ENCODE results near the gene HMCES. TPM values are rescaled to one million over a fixed set of nuclear protein-coding genes. Genes with fewer than 3 reads are reported as not detected.

The HMCES gene
- total RNA-seq, 6 experiments from 2014 or later: 17.4 to 36.9 (median 20.1) TPM

GRCh38 chr3:129343643-129344360 is 65.1 kb downstream of the HMCES start:
- Histone ChIP-seq H3K9me3 (no peaks in the 10 kb centered on the region), H3K27me3 (no peaks in the 10 kb centered on the region), H3K4me3 (peak overlapping the region in 1 of 3 donors; percentile 21), H3K27ac (no peak overlapping the region), H3K4me1 (peaks cover 0 to 5% (median 0%) of the 10 kb centered on the region in 4 donors), H3K36me3 (no peaks in the 10 kb centered on the region)
- intact Hi-C loops (cut with DNase I): no loop called here
- DNase-seq (peak in 1 of 3 donors; percentile 45), ATAC-seq (peak; percentile 60 to 78 (median 74))
- 5% methylated on average over 3 of the region's 39 CpGs for WGBS (ENCODE audit: insufficient coverage, low coverage, low lambda C conversion rate, missing lambda C conversion rate)
- TF ChIP-seq POLR2A (IDR thresholded peaks at IDR 0.05): no peak
- TF ChIP-seq, protein P1, sequence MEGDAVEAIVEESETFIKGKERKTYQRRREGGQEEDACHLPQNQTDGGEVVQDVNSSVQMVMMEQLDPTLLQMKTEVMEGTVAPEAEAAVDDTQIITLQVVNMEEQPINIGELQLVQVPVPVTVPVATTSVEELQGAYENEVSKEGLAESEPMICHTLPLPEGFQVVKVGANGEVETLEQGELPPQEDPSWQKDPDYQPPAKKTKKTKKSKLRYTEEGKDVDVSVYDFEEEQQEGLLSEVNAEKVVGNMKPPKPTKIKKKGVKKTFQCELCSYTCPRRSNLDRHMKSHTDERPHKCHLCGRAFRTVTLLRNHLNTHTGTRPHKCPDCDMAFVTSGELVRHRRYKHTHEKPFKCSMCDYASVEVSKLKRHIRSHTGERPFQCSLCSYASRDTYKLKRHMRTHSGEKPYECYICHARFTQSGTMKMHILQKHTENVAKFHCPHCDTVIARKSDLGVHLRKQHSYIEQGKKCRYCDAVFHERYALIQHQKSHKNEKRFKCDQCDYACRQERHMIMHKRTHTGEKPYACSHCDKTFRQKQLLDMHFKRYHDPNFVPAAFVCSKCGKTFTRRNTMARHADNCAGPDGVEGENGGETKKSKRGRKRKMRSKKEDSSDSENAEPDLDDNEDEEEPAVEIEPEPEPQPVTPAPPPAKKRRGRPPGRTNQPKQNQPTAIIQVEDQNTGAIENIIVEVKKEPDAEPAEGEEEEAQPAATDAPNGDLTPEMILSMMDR (IDR thresholded peaks at IDR 0.05): peak; percentile 32 to 57 (median 45)

- intact Hi-C loops (cut with DNase I): no loop called here
- TF ChIP-seq, protein P1 (IDR thresholded peaks at IDR 0.05): no peak
- no peak for TF ChIP-seq POLR2A (IDR thresholded peaks at IDR 0.05)
- Histone ChIP-seq H3K9me3 (no peaks in the 10 kb centered on the region), H3K4me3 (no peak overlapping the region), H3K27me3 (no peaks in the 10 kb centered on the region), H3K27ac (no peak overlapping the region), H3K36me3 (no peaks in the 10 kb centered on the region), H3K4me1 (peaks cover 0 to 5% (median 0%) of the 10 kb centered on the region in 4 donors)
- no peak for ATAC-seq
- 67% methylated on average over 3 of the region's 13 CpGs for WGBS (ENCODE audit: insufficient coverage, low coverage, low lambda C conversion rate, missing lambda C conversion rate)
- DNase-seq: no peak
Measured at GRCh38 chr3:129344540-129345220, 66.0 kb downstream of the HMCES start.

DNA sequence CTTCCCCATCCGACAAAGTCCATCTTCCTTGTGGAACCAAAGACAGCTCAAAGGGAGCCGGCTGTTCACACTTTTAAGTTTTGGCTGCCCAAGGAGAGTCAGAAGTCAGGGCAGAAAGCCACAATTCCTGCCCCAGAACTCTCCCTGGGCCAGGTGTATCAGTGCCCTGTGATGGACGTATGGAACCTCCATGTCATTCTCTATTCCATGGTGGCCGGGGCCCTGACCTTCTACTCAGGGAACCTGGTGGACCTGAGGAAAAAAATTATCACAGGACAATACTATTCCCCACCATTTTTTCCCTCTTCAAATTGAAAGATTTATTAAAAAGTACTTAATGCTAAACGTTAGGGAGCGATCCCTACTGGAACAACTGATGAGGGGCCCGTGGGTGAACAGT is 66.6 kb downstream of the HMCES start:
- no peak for DNase-seq
- H3K36me3 ChIP-seq: no peaks in the 10 kb centered on the region
- no peak overlapping the region for H3K27ac ChIP-seq
- H3K27me3 ChIP-seq: no peaks in the 10 kb centered on the region
- H3K4me3 ChIP-seq: no peak overlapping the region
- TF ChIP-seq, protein P1 (IDR thresholded peaks at IDR 0.05): no peak
- TF ChIP-seq POLR2A (IDR thresholded peaks at IDR 0.05): no peak
- intact Hi-C loops (cut with DNase I): no loop called here
- H3K9me3 ChIP-seq: no peaks in the 10 kb centered on the region
- H3K4me1 ChIP-seq: peaks cover 0 to 5% (median 0%) of the 10 kb centered on the region in 4 donors
- ATAC-seq: no peak
- 92% methylated on average over 5 of the region's 7 CpGs for WGBS (ENCODE audit: insufficient coverage, low coverage, low lambda C conversion rate, missing lambda C conversion rate)

- intact Hi-C loops (cut with DNase I): no loop called here
- no peak overlapping the region for H3K27ac ChIP-seq
Measured at GRCh38 chr3:129345971-129346370, 67.3 kb downstream of the HMCES start.

More at GRCh38 chr3:129345971-129346370, 67.3 kb downstream of the HMCES start:
- no peak for DNase-seq
- no peak for ATAC-seq
- TF ChIP-seq, protein P1 (IDR thresholded peaks at IDR 0.05): no peak
- Histone ChIP-seq H3K4me3 (no peak overlapping the region), H3K36me3 (no peaks in the 10 kb centered on the region), H3K27me3 (no peaks in the 10 kb centered on the region), H3K9me3 (no peaks in the 10 kb centered on the region), H3K4me1 (peaks cover 0 to 5% (median 0%) of the 10 kb centered on the region in 4 donors)
- WGBS (ENCODE audit: insufficient coverage, low coverage, low lambda C conversion rate, missing lambda C conversion rate): 63% methylated on average over 1 of the region's 3 CpGs

All from right lobe of liver (tissue), 6 donors.